Heart left ventricle (tissue), 13 donors: Measurements from ENCODE around the gene LIN7C.

Source experiments
- POLR2A ChIP-seq, 2 donors: fragments of 450-650 bp; IDR thresholded peaks; one replicate each; pipeline ENCODE4 v1.6.1; 2017; ENCODE audit warnings: antibody characterized with exemption in 2 of 2, mild to moderate bottlenecking in 2 of 2, moderate library complexity in 2 of 2
- TF ChIP-seq, protein P1 (sequence below), 12 donors: fragments of 200-600 bp; sonication (generic) in 4 of 12; IDR thresholded peaks; one replicate each; pipeline versions ENCODE4 v1.5.0 to v1.8.0; 2018 to 2022; ENCODE audit warnings: antibody characterized with exemption in 12 of 12, mild to moderate bottlenecking in 5 of 12
- donor health status: ischemic (EF 13 %, LVEDD 7.1; RV severe dilation, severe dysfunction).
- donor health status: DM: no; HTN: yes; CAD: no.
- donor health status: DM: no; HTN: no; CAD: no.
- donor health status: ischemic (EF 25% LVEDD 6.9; RV normal size, moderate dysfunction).
- donor health status: ischemic (EF 25% LVEDD 5.7; RV mildly dilated, moderate dysfunction).
- donor health status: ischemic (EF 35%, LVEDD 5.7; RV mildly dilated, moderate dysfunction).
- donor health status: nonischemic (EF 11% LVEDD 7.7; RV severe dilation, severe dysfunction).
- donor health status: DM: yes; HTN: yes; CAD: no.
- donor health status: PGD.
- donor health status: ischemic (EF 29% LVEDD 5.4; RV normal size, mild dysfunction).
- donor health status: nonischemic (EF 23%, LVEDD 6.1; RV moderate dilation, normal function).

DNA sequence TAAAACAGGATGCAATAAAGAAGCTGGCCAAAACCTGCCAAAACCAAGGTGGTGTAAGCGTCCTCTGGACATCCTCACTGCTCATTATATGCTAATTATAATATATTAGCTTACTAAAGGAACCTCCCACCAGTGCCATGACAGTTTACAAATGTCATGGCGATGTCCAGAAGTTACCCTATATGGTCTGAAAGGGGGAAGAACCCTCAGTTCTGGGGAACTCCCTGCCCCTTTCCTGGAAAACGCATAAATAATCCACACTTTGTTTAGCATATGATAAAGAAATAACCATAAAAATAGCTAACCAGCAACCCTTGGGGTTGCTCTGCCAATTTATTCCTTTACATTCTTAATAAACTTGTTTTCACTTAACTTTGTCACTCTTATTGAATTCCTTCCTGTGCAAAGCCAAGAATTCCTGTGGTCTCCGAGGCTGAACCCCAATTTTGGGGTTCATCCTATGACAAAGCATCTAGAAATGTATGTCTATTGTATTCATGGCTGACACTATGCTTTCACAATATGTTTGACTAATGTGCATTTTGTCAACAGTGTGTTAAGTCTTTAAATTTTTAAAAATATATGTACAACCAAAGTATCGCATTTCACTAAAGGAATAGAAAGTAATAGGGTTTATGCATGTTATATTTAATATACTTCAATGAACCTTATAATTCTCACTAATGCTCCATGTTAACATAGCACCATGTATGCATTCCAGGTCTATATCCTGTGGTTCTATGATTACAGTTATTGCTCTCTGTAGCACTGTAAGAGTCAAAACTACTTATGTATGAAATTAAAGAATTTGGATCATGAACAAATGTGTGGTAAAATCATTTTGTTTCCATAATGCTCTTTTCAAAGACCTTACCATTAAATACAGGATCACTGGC, 59.0 kb downstream of the LIN7C start:
- TF ChIP-seq, protein P1, sequence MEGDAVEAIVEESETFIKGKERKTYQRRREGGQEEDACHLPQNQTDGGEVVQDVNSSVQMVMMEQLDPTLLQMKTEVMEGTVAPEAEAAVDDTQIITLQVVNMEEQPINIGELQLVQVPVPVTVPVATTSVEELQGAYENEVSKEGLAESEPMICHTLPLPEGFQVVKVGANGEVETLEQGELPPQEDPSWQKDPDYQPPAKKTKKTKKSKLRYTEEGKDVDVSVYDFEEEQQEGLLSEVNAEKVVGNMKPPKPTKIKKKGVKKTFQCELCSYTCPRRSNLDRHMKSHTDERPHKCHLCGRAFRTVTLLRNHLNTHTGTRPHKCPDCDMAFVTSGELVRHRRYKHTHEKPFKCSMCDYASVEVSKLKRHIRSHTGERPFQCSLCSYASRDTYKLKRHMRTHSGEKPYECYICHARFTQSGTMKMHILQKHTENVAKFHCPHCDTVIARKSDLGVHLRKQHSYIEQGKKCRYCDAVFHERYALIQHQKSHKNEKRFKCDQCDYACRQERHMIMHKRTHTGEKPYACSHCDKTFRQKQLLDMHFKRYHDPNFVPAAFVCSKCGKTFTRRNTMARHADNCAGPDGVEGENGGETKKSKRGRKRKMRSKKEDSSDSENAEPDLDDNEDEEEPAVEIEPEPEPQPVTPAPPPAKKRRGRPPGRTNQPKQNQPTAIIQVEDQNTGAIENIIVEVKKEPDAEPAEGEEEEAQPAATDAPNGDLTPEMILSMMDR (IDR thresholded peaks at IDR 0.05): no peak
- TF ChIP-seq POLR2A (IDR thresholded peaks at IDR 0.05): no peak
